ENCODE data around the gene SLC25A42.

GRCh38 chr19:19120308-19121231 is 56.8 kb downstream of the SLC25A42 start:
- TF ChIP-seq RCOR1 (IDR thresholded peaks at IDR 0.05; ENCODE audit: insufficient replicate concordance, low read length), result no peak
- TF ChIP-seq CTCF (conservative IDR thresholded peaks at IDR 0.05; ENCODE audit: low read depth, low read length), result no peak
